ENCODE measurements around the gene THAP5. TPM values are rescaled to one million over a fixed set of nuclear protein-coding genes. Genes with fewer than 3 reads are reported as not detected.

THAP5 gene, protein sequence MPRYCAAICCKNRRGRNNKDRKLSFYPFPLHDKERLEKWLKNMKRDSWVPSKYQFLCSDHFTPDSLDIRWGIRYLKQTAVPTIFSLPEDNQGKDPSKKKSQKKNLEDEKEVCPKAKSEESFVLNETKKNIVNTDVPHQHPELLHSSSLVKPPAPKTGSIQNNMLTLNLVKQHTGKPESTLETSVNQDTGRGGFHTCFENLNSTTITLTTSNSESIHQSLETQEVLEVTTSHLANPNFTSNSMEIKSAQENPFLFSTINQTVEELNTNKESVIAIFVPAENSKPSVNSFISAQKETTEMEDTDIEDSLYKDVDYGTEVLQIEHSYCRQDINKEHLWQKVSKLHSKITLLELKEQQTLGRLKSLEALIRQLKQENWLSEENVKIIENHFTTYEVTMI
- 10 to 100 TPM; 40.0 to 60.9 TPM for total RNA-seq
- 10 to 100 TPM; 30.3 to 31.1 TPM for polyA plus RNA-seq (ENCODE audit: insufficient read length in 2 of 2)
- long read RNA-seq, donor 1, transcript THAP5-203 (3 exons, 3,306 nt), result major isoform, 10 of 17 reads
- long read RNA-seq, donor 1, partial matches to known transcripts, result 0 of 17 reads
- long read RNA-seq, donor 1, other reads (novel, unspliced or antisense), result 0 of 17 reads
- long read RNA-seq, donor 2, transcript THAP5-203 (3 exons, 3,306 nt), result major isoform, 5 of 8 reads
- long read RNA-seq, donor 2, partial matches to known transcripts, result 0 of 8 reads
- long read RNA-seq, donor 2, other reads (novel, unspliced or antisense), result 0 of 8 reads
- long read RNA-seq, donor 3, transcript THAP5-203 (3 exons, 3,306 nt), result major isoform, 7 of 10 reads
- long read RNA-seq, donor 3, partial matches to known transcripts, result 0 of 10 reads
- long read RNA-seq, donor 3, other reads (novel, unspliced or antisense), result 0 of 10 reads
- long read RNA-seq, donor 4, transcript THAP5-203 (3 exons, 3,306 nt), result major isoform, 11 of 15 reads
- long read RNA-seq, donor 4, partial matches to known transcripts, result 0 of 15 reads
- long read RNA-seq, donor 4, other reads (novel, unspliced or antisense), result 0 of 15 reads

DNA sequence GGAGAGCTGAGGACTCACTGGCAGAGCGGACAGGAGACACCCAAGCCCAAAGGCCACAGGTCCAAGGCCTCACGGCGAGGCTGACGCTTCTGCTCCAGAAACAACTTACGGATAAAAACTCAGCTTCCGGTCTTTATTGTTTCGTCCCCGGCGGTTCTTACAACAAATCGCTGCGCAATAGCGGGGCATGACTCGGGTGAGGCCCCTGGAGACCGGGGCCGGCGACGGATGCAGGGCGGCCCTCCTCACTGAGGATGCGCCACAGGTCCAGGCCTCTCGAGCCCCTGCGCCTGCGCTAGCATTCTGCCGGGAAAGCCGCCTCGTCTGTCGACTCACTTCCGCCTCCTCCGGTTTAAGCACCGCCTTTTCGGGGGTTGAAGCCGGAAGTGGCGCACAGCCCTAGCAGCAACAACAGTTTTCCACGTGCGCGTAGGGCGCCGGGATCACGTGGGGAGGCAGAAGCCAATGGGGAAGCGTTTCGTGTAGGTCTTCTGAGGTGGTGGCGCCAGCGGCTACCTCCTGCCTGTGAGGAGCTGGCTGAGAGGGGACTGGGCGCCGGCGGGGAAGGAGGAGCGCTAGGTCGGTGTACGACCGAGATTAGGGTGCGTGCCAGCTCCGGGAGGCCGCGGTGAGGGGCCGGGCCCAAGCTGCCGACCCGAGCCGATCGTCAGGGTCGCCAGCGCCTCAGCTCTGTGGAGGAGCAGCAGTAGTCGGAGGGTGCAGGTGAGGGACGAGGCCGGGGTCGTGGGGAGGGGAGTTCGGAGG lies at the start of gene THAP5, which contains the start of gene DNAJB9:
Gene THAP5 (minus strand): TSS at position 326 of the 765 bp plus-strand sequence. CDS start 137 bp downstream, at position 189.
Gene DNAJB9 (plus strand): TSS at position 494 of the 765 bp plus-strand sequence. CDS start 1,853 bp downstream, outside the sequence.
- Histone ChIP-seq H3K4me3 (ENCODE audit: low read depth, low read length) (peak within 1 kb of the TSS; percentile 77), H3K36me3 (ENCODE audit: control insufficient read depth, insufficient read depth, low read length) (peaks cover 3% of the 10 kb centered on the region), H3K27ac (ENCODE audit: low read depth, low read length) (peak within 1 kb of the TSS; percentile 97), H3K4me1 (ENCODE audit: control insufficient read depth, insufficient read depth, low read length) (peaks cover 5% of the 10 kb centered on the region), H3K27me3 (ENCODE audit: control insufficient read depth, insufficient read depth, low read length) (no peaks in the 10 kb centered on the region), H3K9me3 (ENCODE audit: control insufficient read depth, insufficient read depth, low read length) (no peaks in the 10 kb centered on the region)
- WGBS (ENCODE audit: insufficient coverage), result 0% methylated on average over 65 of the region's 65 CpGs
- DNase-seq (ENCODE audit: low read depth in 4 of 6, low spot score in 6 of 6), result peak; percentile 96 to 100 (median 99)

DNA sequence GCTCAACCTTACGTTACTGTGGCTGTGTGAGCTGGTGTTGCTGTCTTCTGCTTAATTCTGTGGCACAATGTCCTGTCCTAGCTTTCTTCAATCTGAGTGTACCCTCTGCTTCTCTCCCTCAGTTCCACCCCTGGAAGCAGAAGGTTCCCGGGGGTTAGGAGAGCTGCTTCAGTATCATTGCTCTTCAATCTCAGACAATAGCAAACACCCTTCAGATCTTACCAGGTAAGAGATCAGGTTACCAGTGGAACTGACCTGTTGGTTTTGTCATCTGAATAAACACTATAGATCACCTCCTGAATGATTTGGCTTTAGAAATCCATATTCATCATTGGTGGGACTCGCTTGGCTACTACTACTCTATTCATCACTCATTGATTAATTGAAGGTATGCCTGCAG lies 48.5 kb upstream of the THAP5 start:
- no peak overlapping the region for H3K4me3 ChIP-seq (ENCODE audit: low read depth, low read length)
- 83% methylated on average over 1 of the region's 3 CpGs for WGBS (ENCODE audit: insufficient coverage)
- no peak overlapping the region for H3K27ac ChIP-seq (ENCODE audit: low read depth, low read length)
- DNase-seq (ENCODE audit: low read depth in 4 of 6, low spot score in 6 of 6), result no peak
- no peaks in the 10 kb centered on the region for H3K9me3 ChIP-seq (ENCODE audit: control insufficient read depth, insufficient read depth, low read length)
- no peaks in the 10 kb centered on the region for H3K27me3 ChIP-seq (ENCODE audit: control insufficient read depth, insufficient read depth, low read length)
- peaks cover 6% of the 10 kb centered on the region for H3K4me1 ChIP-seq (ENCODE audit: control insufficient read depth, insufficient read depth, low read length)
- H3K36me3 ChIP-seq (ENCODE audit: control insufficient read depth, insufficient read depth, low read length), result no peaks in the 10 kb centered on the region

DNA sequence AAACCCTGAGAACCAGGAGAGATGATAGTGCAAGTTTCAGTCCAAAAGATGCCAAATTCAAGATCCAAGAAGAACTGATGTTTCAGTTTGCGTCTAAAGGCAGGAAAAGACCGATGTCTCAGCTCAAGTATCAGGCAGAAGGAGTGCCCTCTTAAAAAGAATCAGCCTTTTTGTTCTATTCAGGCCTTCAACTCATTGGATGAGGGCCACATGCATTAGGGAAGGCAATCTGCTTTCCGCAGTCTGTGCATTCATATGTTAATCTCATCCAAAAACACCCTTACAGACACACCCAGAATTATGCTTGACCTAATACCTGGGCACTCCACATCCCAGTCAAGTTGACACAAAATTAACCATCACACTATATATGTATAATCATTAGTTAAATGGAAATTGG lies 45.4 kb upstream of the THAP5 start:
- H3K9me3 ChIP-seq (ENCODE audit: control insufficient read depth, insufficient read depth, low read length), result no peaks in the 10 kb centered on the region
- H3K27ac ChIP-seq (ENCODE audit: low read depth, low read length), result no peak overlapping the region
- no peaks in the 10 kb centered on the region for H3K36me3 ChIP-seq (ENCODE audit: control insufficient read depth, insufficient read depth, low read length)
- peak in 2 of 6 donors; percentile 41 to 69 for DNase-seq (ENCODE audit: low read depth in 4 of 6, low spot score in 6 of 6)
- no peak overlapping the region for H3K4me3 ChIP-seq (ENCODE audit: low read depth, low read length)
- 40% methylated on average over 2 of the region's 3 CpGs for WGBS (ENCODE audit: insufficient coverage)
- peaks cover 6% of the 10 kb centered on the region for H3K4me1 ChIP-seq (ENCODE audit: control insufficient read depth, insufficient read depth, low read length)
- H3K27me3 ChIP-seq (ENCODE audit: control insufficient read depth, insufficient read depth, low read length), result no peaks in the 10 kb centered on the region

DNA sequence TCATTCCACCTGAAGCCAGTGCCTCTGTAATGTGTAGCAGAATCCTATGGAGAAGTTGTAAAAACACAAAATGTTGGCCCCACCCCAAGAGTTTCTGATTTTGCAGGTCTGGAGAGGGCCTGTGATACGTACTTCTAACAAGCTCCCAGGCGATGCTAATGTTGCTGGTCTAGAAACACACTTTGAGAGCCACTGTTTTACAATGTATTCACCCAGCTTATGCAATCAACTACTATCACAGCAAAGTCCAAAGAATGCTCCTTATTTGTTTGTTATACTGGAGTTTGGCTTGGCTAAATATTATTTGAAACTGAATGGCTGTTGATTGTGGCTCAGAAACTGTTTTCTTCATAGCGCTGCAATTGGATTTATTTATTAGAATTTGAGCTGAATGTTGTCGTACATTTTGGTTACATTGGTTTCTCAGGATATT lies 44.5 kb upstream of the THAP5 start:
- peak in 1 of 6 donors; percentile 40 for DNase-seq (ENCODE audit: low read depth in 4 of 6, low spot score in 6 of 6)
- no peaks in the 10 kb centered on the region for H3K36me3 ChIP-seq (ENCODE audit: control insufficient read depth, insufficient read depth, low read length)
- no peak overlapping the region for H3K4me3 ChIP-seq (ENCODE audit: low read depth, low read length)
- WGBS (ENCODE audit: insufficient coverage), result 83% methylated on average over 4 of the region's 4 CpGs
- H3K27ac ChIP-seq (ENCODE audit: low read depth, low read length), result no peak overlapping the region
- H3K4me1 ChIP-seq (ENCODE audit: control insufficient read depth, insufficient read depth, low read length), result peaks cover 6% of the 10 kb centered on the region
- no peaks in the 10 kb centered on the region for H3K9me3 ChIP-seq (ENCODE audit: control insufficient read depth, insufficient read depth, low read length)
- H3K27me3 ChIP-seq (ENCODE audit: control insufficient read depth, insufficient read depth, low read length), result no peaks in the 10 kb centered on the region

DNA sequence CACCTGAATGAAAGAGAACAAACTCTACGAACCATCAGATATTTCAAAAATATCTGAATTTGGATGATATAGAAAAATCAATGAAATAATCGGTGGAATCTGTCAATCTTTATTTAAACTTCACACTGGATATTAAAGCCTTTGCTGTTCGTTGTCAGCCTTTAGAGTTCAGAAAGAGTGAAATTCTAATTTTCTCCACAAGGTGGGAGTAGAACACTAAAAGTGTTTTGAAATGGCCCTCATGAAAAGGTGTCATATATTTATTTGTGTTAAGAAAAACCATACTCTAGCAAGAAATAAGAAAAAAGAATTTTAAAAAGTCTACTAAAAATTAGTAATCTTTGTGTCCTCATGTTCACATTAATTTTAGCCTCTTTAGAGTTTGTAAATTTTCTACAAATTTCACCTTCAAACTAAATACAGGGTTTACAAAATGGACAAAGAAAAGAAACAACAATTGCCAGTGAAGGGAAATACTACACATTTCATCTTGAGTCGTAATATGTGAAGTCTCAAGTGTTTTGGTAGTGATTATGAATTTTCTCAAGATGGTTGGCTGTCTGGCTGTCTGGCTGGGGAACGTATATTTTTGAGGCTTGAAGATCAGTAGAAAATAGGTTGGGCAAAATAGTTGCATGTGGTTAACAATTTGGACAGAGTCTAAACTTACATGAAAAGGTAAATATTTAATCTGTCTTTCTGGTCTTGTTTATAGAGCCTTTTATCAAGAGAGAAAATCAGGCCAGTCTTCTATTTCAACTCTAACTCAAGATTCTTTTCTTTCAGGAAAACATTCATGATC lies 43.8 kb upstream of the THAP5 start:
- peak in 5 of 6 donors; percentile 59 to 93 (median 75) for DNase-seq (ENCODE audit: low read depth in 4 of 6, low spot score in 6 of 6)
- Histone ChIP-seq H3K27me3 (ENCODE audit: control insufficient read depth, insufficient read depth, low read length) (no peaks in the 10 kb centered on the region), H3K9me3 (ENCODE audit: control insufficient read depth, insufficient read depth, low read length) (no peaks in the 10 kb centered on the region), H3K4me3 (ENCODE audit: low read depth, low read length) (no peak overlapping the region), H3K27ac (ENCODE audit: low read depth, low read length) (no peak overlapping the region), H3K36me3 (ENCODE audit: control insufficient read depth, insufficient read depth, low read length) (no peaks in the 10 kb centered on the region), H3K4me1 (ENCODE audit: control insufficient read depth, insufficient read depth, low read length) (peaks cover 6% of the 10 kb centered on the region)
- 67% methylated on average over 1 of the region's 5 CpGs for WGBS (ENCODE audit: insufficient coverage)

DNA sequence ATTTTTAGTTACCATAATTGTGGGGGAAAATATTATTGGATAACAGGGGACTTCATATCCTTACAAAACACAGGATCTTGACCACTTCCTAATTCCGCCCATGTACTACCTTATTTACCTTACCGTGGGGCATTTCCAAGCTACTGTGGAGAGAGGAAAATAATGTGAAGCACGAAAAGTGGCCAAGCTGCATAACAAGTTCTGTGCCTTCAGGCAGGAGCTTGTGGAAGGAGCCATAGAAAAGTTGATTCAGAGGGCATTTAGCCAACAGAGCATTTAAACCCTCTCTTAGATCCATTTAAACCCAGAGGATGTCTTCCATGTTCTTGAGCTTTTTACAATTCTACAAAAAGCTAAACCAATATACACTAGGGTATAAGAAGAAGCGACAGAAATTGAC lies 41.8 kb upstream of the THAP5 start:
- no peaks in the 10 kb centered on the region for H3K27me3 ChIP-seq (ENCODE audit: control insufficient read depth, insufficient read depth, low read length)
- H3K27ac ChIP-seq (ENCODE audit: low read depth, low read length), result no peak overlapping the region
- peaks cover 6% of the 10 kb centered on the region for H3K4me1 ChIP-seq (ENCODE audit: control insufficient read depth, insufficient read depth, low read length)
- no peaks in the 10 kb centered on the region for H3K36me3 ChIP-seq (ENCODE audit: control insufficient read depth, insufficient read depth, low read length)
- no peaks in the 10 kb centered on the region for H3K9me3 ChIP-seq (ENCODE audit: control insufficient read depth, insufficient read depth, low read length)
- 65% methylated on average over 2 of the region's 4 CpGs for WGBS (ENCODE audit: insufficient coverage)
- peak in 1 of 6 donors; percentile 26 for DNase-seq (ENCODE audit: low read depth in 4 of 6, low spot score in 6 of 6)
- H3K4me3 ChIP-seq (ENCODE audit: low read depth, low read length), result no peak overlapping the region

DNA sequence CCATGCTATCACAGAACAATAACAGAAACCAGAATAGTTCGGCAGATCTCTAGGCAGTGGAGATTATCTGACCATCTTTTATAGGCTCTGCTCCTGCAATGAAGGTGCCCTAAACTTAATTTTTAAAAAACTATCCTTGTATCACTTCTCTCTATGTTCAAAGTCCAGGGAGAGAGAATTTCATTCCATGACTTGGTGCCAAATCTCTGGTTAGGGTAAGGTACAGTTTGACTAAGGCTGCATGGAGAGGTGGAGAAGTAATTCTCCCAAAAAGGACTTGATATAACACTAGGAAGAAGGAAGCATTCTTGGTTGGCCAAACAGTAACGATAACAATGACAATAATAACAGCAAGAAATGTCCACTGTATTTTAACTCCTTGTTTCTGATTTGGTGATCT lies 40.1 kb upstream of the THAP5 start:
- Histone ChIP-seq H3K4me3 (ENCODE audit: low read depth, low read length) (no peak overlapping the region), H3K36me3 (ENCODE audit: control insufficient read depth, insufficient read depth, low read length) (no peaks in the 10 kb centered on the region), H3K27ac (ENCODE audit: low read depth, low read length) (no peak overlapping the region), H3K4me1 (ENCODE audit: control insufficient read depth, insufficient read depth, low read length) (peaks cover 5% of the 10 kb centered on the region), H3K27me3 (ENCODE audit: control insufficient read depth, insufficient read depth, low read length) (no peaks in the 10 kb centered on the region), H3K9me3 (ENCODE audit: control insufficient read depth, insufficient read depth, low read length) (no peaks in the 10 kb centered on the region)
- no CpG with 5 or more reads among the region's 2 CpGs for WGBS (ENCODE audit: insufficient coverage)
- DNase-seq (ENCODE audit: low read depth in 4 of 6, low spot score in 6 of 6), result no peak

DNA sequence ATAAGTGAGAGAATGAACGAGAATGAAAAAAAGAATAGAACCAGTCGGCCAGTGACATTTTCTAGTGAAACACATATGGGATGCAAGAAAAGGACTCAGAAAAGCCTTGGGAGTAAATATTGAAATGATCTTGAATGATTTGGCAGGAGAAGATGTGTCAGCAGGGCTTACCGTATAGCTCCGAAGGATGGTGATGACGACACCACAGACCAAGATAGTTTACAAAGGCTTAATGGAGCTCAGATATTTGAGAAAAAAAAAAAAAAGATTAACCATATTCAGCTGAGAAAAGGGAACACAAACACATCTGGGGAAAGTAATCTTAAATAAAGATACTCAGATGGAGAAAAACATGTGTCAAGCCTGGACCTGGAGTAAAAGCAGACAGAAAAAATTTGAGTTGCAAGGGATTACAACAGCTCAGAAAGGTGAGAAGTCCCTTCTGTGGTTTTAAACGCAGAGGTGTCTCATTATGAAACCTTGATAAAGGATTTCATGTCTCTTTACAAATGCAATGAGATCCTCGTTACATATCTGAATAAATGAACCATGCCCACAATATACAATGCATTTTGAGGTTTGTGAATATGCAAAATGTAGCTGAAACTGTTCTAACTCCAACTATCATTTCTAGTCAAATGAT lies 36.2 kb upstream of the THAP5 start:
- no peaks in the 10 kb centered on the region for H3K27me3 ChIP-seq (ENCODE audit: control insufficient read depth, insufficient read depth, low read length)
- DNase-seq (ENCODE audit: low read depth in 4 of 6, low spot score in 6 of 6), result no peak
- H3K9me3 ChIP-seq (ENCODE audit: control insufficient read depth, insufficient read depth, low read length), result no peaks in the 10 kb centered on the region
- H3K27ac ChIP-seq (ENCODE audit: low read depth, low read length), result no peak overlapping the region
- no peaks in the 10 kb centered on the region for H3K36me3 ChIP-seq (ENCODE audit: control insufficient read depth, insufficient read depth, low read length)
- no peaks in the 10 kb centered on the region for H3K4me1 ChIP-seq (ENCODE audit: control insufficient read depth, insufficient read depth, low read length)
- H3K4me3 ChIP-seq (ENCODE audit: low read depth, low read length), result no peak overlapping the region
- 95% methylated on average over 2 of the region's 7 CpGs for WGBS (ENCODE audit: insufficient coverage)
